MCF 10A (cell line): ENCODE measurements around the gene MIA2. TPM values are rescaled to one million over a fixed set of nuclear protein-coding genes. Genes with fewer than 3 reads are reported as not detected.
A peak's percentile ranks its signal among the peaks of the same experiment; 100 is the strongest.

Experiments
- BruUV-seq: library from RNA; stranded (reverse); fragments of 400-500 nt; replicated peaks from 2 replicates; lab custom pipeline; 2021; lab: Mats Ljungman, UMichigan
- CTCF ChIA-PET: fragments of 300-600 bp; sonication (Branson Sonifier 250); formaldehyde crosslinking; extraction: SDS; loops from one replicate; lab custom pipeline; 2021; ENCODE audit warnings: antibody characterized with exemption, inconsistent platforms; lab: Yijun Ruan, JAX
- POLR2A ChIA-PET: fragments of 300-600, 350-650 bp; sonication (Branson Sonifier 250); formaldehyde crosslinking; extraction: SDS; loops from one replicate; lab custom pipeline; 2020; ENCODE audit warnings: antibody characterized with exemption, inconsistent platforms; lab: Yijun Ruan, JAX
- DNase-seq: peaks from one replicate; pipeline ENCODE4 v3.0.0-alpha.2; 2018; ENCODE audit not compliant: unreplicated experiment
- H3K27ac Mint-ChIP-seq: one replicate; pipeline ENCODE4 v1.8.0; 2022; ENCODE audit warnings: mild to moderate bottlenecking, low read depth, mixed read lengths; ENCODE audit not compliant: unreplicated experiment
- H3K27me3 Mint-ChIP-seq: one replicate; pipeline ENCODE4 v1.8.0; 2022; ENCODE audit warnings: mixed read lengths; ENCODE audit not compliant: insufficient read depth, unreplicated experiment
- H3K36me3 Mint-ChIP-seq: one replicate; pipeline ENCODE4 v1.8.0; 2022; ENCODE audit warnings: mild to moderate bottlenecking, moderate library complexity, mixed read lengths; ENCODE audit not compliant: insufficient read depth, unreplicated experiment
- H3K4me1 Mint-ChIP-seq: one replicate; pipeline ENCODE4 v1.8.0; 2022; ENCODE audit warnings: mixed read lengths; ENCODE audit not compliant: insufficient read depth, unreplicated experiment
- H3K4me3 Mint-ChIP-seq: one replicate; pipeline ENCODE4 v1.8.0; 2022; ENCODE audit warnings: mild to moderate bottlenecking, moderate library complexity, mixed read lengths; ENCODE audit not compliant: unreplicated experiment
- H3K9me3 Mint-ChIP-seq: one replicate; pipeline ENCODE4 v1.8.0; 2022; ENCODE audit warnings: mixed read lengths; ENCODE audit not compliant: unreplicated experiment
- intact Hi-C: fragments of 100-400 bp; cut with micrococcal nuclease; formaldehyde crosslinking; loops from 2 replicates; pipeline ENCODE4 v1.14.1; 2022
- total RNA-seq: library from RNA; stranded (reverse); gene quantifications from 2 replicates; pipeline ENCODE4 v1.2.3, GENCODE V29; 2022
- TF ChIP-seq, protein P1 (sequence below): fragments of 200-600 bp; IDR thresholded peaks from one replicate; pipeline ENCODE4 v1.8.0; 2022; ENCODE audit warnings: antibody characterized with exemption, mild to moderate bottlenecking; ENCODE audit not compliant: unreplicated experiment

The MIA2 gene
- total RNA-seq, 1 experiment from 2014 or later = 63.2 TPM

GRCh38 chr14:39417014-39417413 is 183.3 kb downstream of the MIA2 start:
- TF ChIP-seq, protein P1, sequence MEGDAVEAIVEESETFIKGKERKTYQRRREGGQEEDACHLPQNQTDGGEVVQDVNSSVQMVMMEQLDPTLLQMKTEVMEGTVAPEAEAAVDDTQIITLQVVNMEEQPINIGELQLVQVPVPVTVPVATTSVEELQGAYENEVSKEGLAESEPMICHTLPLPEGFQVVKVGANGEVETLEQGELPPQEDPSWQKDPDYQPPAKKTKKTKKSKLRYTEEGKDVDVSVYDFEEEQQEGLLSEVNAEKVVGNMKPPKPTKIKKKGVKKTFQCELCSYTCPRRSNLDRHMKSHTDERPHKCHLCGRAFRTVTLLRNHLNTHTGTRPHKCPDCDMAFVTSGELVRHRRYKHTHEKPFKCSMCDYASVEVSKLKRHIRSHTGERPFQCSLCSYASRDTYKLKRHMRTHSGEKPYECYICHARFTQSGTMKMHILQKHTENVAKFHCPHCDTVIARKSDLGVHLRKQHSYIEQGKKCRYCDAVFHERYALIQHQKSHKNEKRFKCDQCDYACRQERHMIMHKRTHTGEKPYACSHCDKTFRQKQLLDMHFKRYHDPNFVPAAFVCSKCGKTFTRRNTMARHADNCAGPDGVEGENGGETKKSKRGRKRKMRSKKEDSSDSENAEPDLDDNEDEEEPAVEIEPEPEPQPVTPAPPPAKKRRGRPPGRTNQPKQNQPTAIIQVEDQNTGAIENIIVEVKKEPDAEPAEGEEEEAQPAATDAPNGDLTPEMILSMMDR = peak; percentile 9
- no peak overlapping the region for H3K27ac Mint-ChIP-seq
- ChIA-PET POLR2A (no interaction called here), CTCF (interaction anchor here (1.5 kb wide), 1 partner anchor 10 kb away, joined by 4 read pairs; no protein-coding TSS in a partner anchor)
- peak; percentile 46 for DNase-seq
- no peak overlapping the region for H3K4me3 Mint-ChIP-seq
- no peaks in the 10 kb centered on the region for H3K4me1 Mint-ChIP-seq
- H3K9me3 Mint-ChIP-seq = no peaks in the 10 kb centered on the region
- H3K36me3 Mint-ChIP-seq = peaks cover 8% of the 10 kb centered on the region
- BruUV-seq = no TSS peak
- H3K27me3 Mint-ChIP-seq = no peaks in the 10 kb centered on the region
- intact Hi-C loops = no loop called here

- Mint-ChIP-seq H3K27me3 (no peaks in the 10 kb centered on the region), H3K4me3 (no peak overlapping the region), H3K4me1 (peaks cover 6% of the 10 kb centered on the region), H3K27ac (no peak overlapping the region), H3K36me3 (peaks cover 8% of the 10 kb centered on the region), H3K9me3 (no peaks in the 10 kb centered on the region)
- no peak for DNase-seq
- TF ChIP-seq, protein P1 = no peak
- BruUV-seq = no TSS peak
- POLR2A ChIA-PET = interaction anchor here (1.7 kb wide), 1 partner anchor 316 kb away, joined by 4 read pairs; the partner anchor contains the start of gene SEC23A
- intact Hi-C loops = no loop called here
- CTCF ChIA-PET = interaction anchor here (0.6 kb wide), 1 partner anchor 7 kb away, joined by 3 read pairs; no protein-coding TSS in a partner anchor
These were observed 185.6 kb downstream of the MIA2 start for GRCh38 chr14:39419272-39419671.

GRCh38 chr14:39422243-39422642 is 188.5 kb downstream of the MIA2 start:
- no TSS peak for BruUV-seq
- peaks cover 22% of the 10 kb centered on the region for H3K4me1 Mint-ChIP-seq
- CTCF ChIA-PET = interaction anchor here (0.7 to 1.4 kb wide), 4 partner anchors 8 to 1412 kb away, joined by 3 to 4 read pairs (median 3); no protein-coding TSS in a partner anchor
- H3K9me3 Mint-ChIP-seq = no peaks in the 10 kb centered on the region
- POLR2A ChIA-PET = interaction anchor here (0.7 to 3.7 kb wide), 3 partner anchors 9 to 15 kb away, joined by 3 to 26 read pairs (median 4); partner anchors contain the start of gene FBXO33
- H3K27me3 Mint-ChIP-seq = no peaks in the 10 kb centered on the region
- H3K27ac Mint-ChIP-seq = no peak overlapping the region
- H3K36me3 Mint-ChIP-seq = peaks cover 4% of the 10 kb centered on the region
- intact Hi-C loops = no loop called here
- no peak for DNase-seq
- H3K4me3 Mint-ChIP-seq = no peak overlapping the region
- TF ChIP-seq, protein P1 = no peak

DNA sequence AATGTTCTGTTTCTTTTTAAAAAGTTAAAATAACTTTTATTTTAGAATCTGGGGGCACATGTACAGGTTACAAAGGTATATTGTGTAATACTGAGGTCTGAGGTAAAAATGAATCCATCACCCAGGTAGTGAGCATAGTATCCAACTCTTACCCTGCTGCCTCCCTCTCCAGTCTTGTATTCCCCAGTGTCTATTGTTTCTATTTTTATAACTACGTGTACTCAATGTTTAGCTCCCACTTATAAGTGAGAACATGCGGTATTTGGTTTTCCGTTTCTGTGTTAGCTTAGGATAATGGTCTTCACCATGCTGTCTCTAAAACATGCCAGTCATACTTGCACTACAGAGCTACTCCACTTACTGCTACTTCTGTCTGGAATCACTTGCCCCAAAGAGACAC is 190.1 kb downstream of the MIA2 start:
- H3K27me3 Mint-ChIP-seq = no peaks in the 10 kb centered on the region
- BruUV-seq = no TSS peak
- CTCF ChIA-PET = interaction anchor here (1.1 to 1.4 kb wide), 3 partner anchors 9 to 315 kb away, joined by 3 read pairs; no protein-coding TSS in a partner anchor
- intact Hi-C loops = no loop called here
- no peak overlapping the region for H3K27ac Mint-ChIP-seq
- no peaks in the 10 kb centered on the region for H3K9me3 Mint-ChIP-seq
- peaks cover 28% of the 10 kb centered on the region for H3K4me1 Mint-ChIP-seq
- DNase-seq = no peak
- peaks cover 4% of the 10 kb centered on the region for H3K36me3 Mint-ChIP-seq
- no peak overlapping the region for H3K4me3 Mint-ChIP-seq
- POLR2A ChIA-PET = interaction anchor here (3.7 kb wide), 1 partner anchor 8 kb away, joined by 26 read pairs; the partner anchor contains the start of gene FBXO33
- TF ChIP-seq, protein P1 = no peak
